ENCODE measurements around the gene PCDHA1.
"Not testable (repeated sequence)": the region's sequence is repeated elsewhere in the genome, so short reads cannot be mapped to it uniquely, and the experiment has no call there.

Gene PCDHA1

GRCh38 chr5:140800816-140801493 is 15.0 kb downstream of the PCDHA1 start, which contains the start of gene PCDHA3:
Gene PCDHA3 (plus strand): TSS chr5:140801057.
- DNase-seq (ENCODE audit: low spot score) = no peak
- in situ Hi-C loops (cut with MboI; ENCODE audit: low sequenced_read_pairs, unreplicated experiment) = no loop called here

GRCh38 chr5:140801494-140801841 is 15.5 kb downstream of the PCDHA1 start:
- TF ChIP-seq, protein P1, sequence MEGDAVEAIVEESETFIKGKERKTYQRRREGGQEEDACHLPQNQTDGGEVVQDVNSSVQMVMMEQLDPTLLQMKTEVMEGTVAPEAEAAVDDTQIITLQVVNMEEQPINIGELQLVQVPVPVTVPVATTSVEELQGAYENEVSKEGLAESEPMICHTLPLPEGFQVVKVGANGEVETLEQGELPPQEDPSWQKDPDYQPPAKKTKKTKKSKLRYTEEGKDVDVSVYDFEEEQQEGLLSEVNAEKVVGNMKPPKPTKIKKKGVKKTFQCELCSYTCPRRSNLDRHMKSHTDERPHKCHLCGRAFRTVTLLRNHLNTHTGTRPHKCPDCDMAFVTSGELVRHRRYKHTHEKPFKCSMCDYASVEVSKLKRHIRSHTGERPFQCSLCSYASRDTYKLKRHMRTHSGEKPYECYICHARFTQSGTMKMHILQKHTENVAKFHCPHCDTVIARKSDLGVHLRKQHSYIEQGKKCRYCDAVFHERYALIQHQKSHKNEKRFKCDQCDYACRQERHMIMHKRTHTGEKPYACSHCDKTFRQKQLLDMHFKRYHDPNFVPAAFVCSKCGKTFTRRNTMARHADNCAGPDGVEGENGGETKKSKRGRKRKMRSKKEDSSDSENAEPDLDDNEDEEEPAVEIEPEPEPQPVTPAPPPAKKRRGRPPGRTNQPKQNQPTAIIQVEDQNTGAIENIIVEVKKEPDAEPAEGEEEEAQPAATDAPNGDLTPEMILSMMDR (IDR thresholded peaks at IDR 0.05; ENCODE audit: borderline replicate concordance, control extremely low read depth, extremely low read depth, insufficient read depth, missing control alignments) = no peak
- in situ Hi-C loops (cut with MboI; ENCODE audit: low sequenced_read_pairs, unreplicated experiment) = no loop called here
- DNase-seq (ENCODE audit: low spot score) = no peak

More at GRCh38 chr5:140800816-140801493, 15.0 kb downstream of the PCDHA1 start, which contains the start of gene PCDHA3:
- TF ChIP-seq, protein P1 (IDR thresholded peaks at IDR 0.05; ENCODE audit: borderline replicate concordance, control extremely low read depth, extremely low read depth, insufficient read depth, missing control alignments) = no peak

DNA sequence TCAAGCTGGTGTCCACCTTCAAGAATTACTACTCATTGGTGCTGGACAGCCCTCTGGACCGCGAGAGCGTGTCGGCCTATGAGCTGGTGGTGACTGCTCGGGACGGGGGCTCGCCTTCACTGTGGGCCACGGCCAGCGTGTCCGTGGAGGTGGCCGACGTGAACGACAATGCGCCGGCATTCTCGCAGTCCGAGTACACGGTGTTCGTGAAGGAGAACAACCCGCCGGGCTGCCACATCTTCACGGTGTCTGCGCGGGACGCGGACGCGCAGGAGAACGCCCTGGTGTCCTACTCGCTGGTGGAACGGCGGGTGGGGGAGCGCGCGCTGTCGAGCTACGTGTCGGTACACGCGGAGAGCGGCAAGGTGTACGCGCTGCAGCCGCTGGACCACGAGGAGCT is 16.4 kb downstream of the PCDHA1 start:
- DNase-seq (ENCODE audit: low spot score); in situ Hi-C loops (cut with MboI; ENCODE audit: low sequenced_read_pairs, unreplicated experiment): not testable (repeated sequence)

DNA sequence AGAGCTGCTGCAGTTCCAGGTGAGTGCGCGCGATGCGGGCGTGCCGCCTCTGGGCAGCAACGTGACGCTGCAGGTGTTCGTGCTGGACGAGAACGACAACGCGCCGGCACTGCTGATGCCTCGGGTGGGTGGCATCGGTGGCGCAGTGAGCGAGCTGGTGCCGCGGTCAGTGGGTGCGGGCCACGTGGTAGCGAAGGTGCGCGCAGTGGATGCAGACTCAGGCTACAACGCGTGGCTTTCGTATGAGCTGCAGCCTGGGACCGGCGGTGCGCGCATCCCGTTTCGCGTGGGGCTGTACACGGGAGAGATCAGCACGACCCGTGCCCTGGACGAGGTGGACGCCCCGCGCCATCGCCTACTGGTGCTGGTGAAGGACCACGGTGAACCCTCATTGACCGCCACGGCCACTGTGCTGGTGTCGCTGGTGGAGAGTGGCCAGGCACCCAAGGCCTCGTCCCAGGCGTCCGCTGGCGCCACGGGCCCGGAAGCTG is 16.9 kb downstream of the PCDHA1 start:
- in situ Hi-C loops (cut with MboI; ENCODE audit: low sequenced_read_pairs, unreplicated experiment) = no loop called here
- no peak for DNase-seq (ENCODE audit: low spot score)
- TF ChIP-seq, protein P1 (IDR thresholded peaks at IDR 0.05; ENCODE audit: borderline replicate concordance, control extremely low read depth, extremely low read depth, insufficient read depth, missing control alignments) = no peak

GRCh38 chr5:140806834-140807775 is 21.2 kb downstream of the PCDHA1 start, which contains the start of gene PCDHA4:
Gene PCDHA4 (plus strand): TSS chr5:140807068.
- TF ChIP-seq, protein P1 (IDR thresholded peaks at IDR 0.05; ENCODE audit: borderline replicate concordance, control extremely low read depth, extremely low read depth, insufficient read depth, missing control alignments) = no peak
- in situ Hi-C loops (cut with MboI; ENCODE audit: low sequenced_read_pairs, unreplicated experiment) = no loop called here
- DNase-seq (ENCODE audit: low spot score) = no peak

DNA sequence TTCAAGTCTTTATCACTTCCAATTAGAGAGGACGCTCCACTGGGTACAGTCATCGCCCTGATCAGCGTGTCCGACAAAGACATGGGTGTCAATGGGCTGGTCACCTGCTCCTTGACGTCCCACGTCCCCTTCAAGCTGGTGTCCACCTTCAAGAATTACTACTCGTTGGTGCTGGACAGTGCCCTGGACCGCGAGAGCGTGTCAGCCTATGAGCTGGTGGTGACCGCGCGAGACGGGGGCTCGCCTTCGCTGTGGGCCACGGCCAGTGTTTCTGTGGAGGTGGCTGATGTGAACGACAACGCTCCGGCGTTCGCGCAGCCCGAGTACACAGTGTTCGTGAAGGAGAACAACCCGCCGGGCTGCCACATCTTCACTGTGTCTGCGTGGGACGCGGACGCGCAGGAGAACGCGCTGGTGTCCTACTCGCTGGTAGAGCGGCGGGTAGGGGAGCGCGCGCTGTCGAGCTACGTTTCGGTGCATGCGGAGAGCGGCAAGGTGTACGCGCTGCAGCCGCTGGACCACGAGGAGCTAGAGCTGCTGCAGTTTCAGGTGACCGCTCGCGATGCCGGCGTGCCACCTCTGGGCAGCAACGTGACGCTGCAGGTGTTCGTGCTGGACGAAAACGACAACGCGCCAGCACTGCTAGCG is 22.4 kb downstream of the PCDHA1 start:
- DNase-seq (ENCODE audit: low spot score); in situ Hi-C loops (cut with MboI; ENCODE audit: low sequenced_read_pairs, unreplicated experiment): not testable (repeated sequence)

- DNase-seq (ENCODE audit: low spot score) = no peak
- TF ChIP-seq, protein P1 (IDR thresholded peaks at IDR 0.05; ENCODE audit: borderline replicate concordance, control extremely low read depth, extremely low read depth, insufficient read depth, missing control alignments) = no peak
- in situ Hi-C loops (cut with MboI; ENCODE audit: low sequenced_read_pairs, unreplicated experiment) = no loop called here
These were observed 22.9 kb downstream of the PCDHA1 start for GRCh38 chr5:140808889-140809291.
